ENCODE measurements around the gene CLGN.

CLGN gene

DNA sequence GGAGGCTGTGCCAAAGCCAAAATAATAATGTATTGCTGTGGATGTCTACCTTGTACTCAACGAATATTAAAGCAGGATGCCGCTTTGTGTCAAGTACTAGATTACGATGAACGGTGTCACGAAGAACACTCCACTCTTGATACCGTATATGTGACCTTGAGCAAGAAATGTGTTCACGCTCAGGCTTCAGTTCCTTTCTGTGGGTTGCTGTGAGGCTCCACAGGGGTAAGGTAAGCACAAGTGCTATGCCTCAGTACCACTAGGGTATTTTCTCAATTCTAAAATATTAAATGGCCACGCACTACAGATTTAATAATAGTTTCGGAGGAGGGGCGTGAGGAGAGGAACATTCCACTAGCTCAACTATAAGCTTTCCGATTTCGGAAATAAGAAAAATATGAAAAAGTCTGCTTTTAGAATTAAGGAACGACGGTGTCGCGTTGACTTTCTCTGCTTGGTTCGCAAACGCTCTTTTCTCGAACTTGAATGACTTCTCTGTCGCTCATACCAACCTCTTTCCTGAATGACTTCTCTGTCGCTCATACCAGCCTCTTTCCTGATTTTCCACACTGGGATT lies 54.6 kb downstream of the CLGN start:
- peak; percentile 58 for ATAC-seq
- TF ChIP-seq ISL1 (CRISPR knock-in tag; IDR thresholded peaks at IDR 0.05) (no peak), GLIS3 (CRISPR knock-in tag; IDR thresholded peaks at IDR 0.05) (no peak), ESRRG (CRISPR knock-in tag; IDR thresholded peaks at IDR 0.05) (no peak), BACH2 (CRISPR knock-in tag; IDR thresholded peaks at IDR 0.05; ENCODE audit: borderline replicate concordance) (no peak), OSR1 (CRISPR knock-in tag; IDR thresholded peaks at IDR 0.05) (no peak), ZC3H10 (CRISPR knock-in tag; IDR thresholded peaks at IDR 0.05) (no peak)
- TF ChIP-seq, protein P1, sequence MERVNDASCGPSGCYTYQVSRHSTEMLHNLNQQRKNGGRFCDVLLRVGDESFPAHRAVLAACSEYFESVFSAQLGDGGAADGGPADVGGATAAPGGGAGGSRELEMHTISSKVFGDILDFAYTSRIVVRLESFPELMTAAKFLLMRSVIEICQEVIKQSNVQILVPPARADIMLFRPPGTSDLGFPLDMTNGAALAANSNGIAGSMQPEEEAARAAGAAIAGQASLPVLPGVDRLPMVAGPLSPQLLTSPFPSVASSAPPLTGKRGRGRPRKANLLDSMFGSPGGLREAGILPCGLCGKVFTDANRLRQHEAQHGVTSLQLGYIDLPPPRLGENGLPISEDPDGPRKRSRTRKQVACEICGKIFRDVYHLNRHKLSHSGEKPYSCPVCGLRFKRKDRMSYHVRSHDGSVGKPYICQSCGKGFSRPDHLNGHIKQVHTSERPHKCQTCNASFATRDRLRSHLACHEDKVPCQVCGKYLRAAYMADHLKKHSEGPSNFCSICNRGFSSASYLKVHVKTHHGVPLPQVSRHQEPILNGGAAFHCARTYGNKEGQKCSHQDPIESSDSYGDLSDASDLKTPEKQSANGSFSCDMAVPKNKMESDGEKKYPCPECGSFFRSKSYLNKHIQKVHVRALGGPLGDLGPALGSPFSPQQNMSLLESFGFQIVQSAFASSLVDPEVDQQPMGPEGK (CRISPR knock-in tag; IDR thresholded peaks at IDR 0.05; ENCODE audit: borderline replicate concordance) = no peak
- TF ChIP-seq, protein P2, sequence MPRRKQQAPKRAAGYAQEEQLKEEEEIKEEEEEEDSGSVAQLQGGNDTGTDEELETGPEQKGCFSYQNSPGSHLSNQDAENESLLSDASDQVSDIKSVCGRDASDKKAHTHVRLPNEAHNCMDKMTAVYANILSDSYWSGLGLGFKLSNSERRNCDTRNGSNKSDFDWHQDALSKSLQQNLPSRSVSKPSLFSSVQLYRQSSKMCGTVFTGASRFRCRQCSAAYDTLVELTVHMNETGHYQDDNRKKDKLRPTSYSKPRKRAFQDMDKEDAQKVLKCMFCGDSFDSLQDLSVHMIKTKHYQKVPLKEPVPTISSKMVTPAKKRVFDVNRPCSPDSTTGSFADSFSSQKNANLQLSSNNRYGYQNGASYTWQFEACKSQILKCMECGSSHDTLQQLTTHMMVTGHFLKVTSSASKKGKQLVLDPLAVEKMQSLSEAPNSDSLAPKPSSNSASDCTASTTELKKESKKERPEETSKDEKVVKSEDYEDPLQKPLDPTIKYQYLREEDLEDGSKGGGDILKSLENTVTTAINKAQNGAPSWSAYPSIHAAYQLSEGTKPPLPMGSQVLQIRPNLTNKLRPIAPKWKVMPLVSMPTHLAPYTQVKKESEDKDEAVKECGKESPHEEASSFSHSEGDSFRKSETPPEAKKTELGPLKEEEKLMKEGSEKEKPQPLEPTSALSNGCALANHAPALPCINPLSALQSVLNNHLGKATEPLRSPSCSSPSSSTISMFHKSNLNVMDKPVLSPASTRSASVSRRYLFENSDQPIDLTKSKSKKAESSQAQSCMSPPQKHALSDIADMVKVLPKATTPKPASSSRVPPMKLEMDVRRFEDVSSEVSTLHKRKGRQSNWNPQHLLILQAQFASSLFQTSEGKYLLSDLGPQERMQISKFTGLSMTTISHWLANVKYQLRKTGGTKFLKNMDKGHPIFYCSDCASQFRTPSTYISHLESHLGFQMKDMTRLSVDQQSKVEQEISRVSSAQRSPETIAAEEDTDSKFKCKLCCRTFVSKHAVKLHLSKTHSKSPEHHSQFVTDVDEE (CRISPR knock-in tag; IDR thresholded peaks at IDR 0.05) = no peak

DNA sequence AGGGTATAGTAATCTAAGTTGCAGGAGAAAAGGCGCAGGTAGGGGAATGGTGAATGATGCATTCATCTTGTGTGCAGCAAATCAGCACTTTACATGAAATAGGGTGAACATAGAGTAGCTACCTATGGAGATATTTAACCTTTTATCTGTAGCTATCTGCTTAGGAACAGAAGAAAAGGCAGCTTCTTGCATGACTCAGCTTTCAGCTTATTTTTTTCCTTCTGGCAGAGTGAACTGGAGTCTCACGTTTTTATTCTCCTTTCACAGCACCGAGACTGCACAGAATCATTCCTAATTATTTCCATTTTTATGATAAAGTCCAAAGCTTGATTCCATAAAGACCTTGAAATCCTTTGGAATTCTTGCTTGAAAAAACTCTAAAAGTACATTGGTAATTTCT lies 58.8 kb downstream of the CLGN start:
- TF ChIP-seq ISL1 (CRISPR knock-in tag; IDR thresholded peaks at IDR 0.05) = no peak
- TF ChIP-seq, protein P3, sequence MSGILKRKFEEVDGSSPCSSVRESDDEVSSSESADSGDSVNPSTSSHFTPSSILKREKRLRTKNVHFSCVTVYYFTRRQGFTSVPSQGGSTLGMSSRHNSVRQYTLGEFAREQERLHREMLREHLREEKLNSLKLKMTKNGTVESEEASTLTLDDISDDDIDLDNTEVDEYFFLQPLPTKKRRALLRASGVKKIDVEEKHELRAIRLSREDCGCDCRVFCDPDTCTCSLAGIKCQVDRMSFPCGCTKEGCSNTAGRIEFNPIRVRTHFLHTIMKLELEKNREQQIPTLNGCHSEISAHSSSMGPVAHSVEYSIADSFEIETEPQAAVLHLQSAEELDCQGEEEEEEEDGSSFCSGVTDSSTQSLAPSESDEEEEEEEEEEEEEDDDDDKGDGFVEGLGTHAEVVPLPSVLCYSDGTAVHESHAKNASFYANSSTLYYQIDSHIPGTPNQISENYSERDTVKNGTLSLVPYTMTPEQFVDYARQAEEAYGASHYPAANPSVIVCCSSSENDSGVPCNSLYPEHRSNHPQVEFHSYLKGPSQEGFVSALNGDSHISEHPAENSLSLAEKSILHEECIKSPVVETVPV (CRISPR knock-in tag; IDR thresholded peaks at IDR 0.05) = no peak
- no peak for TF ChIP-seq ZC3H10 (CRISPR knock-in tag; IDR thresholded peaks at IDR 0.05)
- TF ChIP-seq SNAI2 (CRISPR knock-in tag; IDR thresholded peaks at IDR 0.05) = no peak
- no peak for TF ChIP-seq ESRRG (CRISPR knock-in tag; IDR thresholded peaks at IDR 0.05)
- no peak for TF ChIP-seq PPARA (CRISPR knock-in tag; IDR thresholded peaks at IDR 0.05; ENCODE audit: borderline replicate concordance)
- TF ChIP-seq TCF4 (CRISPR knock-in tag; IDR thresholded peaks at IDR 0.05; ENCODE audit: borderline replicate concordance) = no peak
- TF ChIP-seq, protein P2 (CRISPR knock-in tag; IDR thresholded peaks at IDR 0.05) = no peak
- TF ChIP-seq, protein P1 (CRISPR knock-in tag; IDR thresholded peaks at IDR 0.05; ENCODE audit: borderline replicate concordance) = no peak
- TF ChIP-seq GLIS3 (CRISPR knock-in tag; IDR thresholded peaks at IDR 0.05) = no peak
- TF ChIP-seq, protein P4, sequence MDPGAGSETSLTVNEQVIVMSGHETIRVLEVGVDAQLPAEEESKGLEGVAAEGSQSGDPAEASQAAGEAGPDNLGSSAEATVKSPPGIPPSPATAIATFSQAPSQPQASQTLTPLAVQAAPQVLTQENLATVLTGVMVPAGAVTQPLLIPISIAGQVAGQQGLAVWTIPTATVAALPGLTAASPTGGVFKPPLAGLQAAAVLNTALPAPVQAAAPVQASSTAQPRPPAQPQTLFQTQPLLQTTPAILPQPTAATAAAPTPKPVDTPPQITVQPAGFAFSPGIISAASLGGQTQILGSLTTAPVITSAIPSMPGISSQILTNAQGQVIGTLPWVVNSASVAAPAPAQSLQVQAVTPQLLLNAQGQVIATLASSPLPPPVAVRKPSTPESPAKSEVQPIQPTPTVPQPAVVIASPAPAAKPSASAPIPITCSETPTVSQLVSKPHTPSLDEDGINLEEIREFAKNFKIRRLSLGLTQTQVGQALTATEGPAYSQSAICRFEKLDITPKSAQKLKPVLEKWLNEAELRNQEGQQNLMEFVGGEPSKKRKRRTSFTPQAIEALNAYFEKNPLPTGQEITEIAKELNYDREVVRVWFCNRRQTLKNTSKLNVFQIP (CRISPR knock-in tag; IDR thresholded peaks at IDR 0.05; ENCODE audit: borderline replicate concordance, low read depth) = no peak
- no peak for TF ChIP-seq ZNF8 (CRISPR knock-in tag; IDR thresholded peaks at IDR 0.05)
- no peak for TF ChIP-seq ARNTL (CRISPR knock-in tag; IDR thresholded peaks at IDR 0.05; ENCODE audit: borderline replicate concordance, low read depth)
- no peak for TF ChIP-seq ZFP30 (CRISPR knock-in tag; IDR thresholded peaks at IDR 0.05)

More for the DNA sequence above, 58.8 kb downstream of the CLGN start:
- no peak for ATAC-seq
